ENCODE results near the gene HOXD9.

The HOXD9 gene

DNA sequence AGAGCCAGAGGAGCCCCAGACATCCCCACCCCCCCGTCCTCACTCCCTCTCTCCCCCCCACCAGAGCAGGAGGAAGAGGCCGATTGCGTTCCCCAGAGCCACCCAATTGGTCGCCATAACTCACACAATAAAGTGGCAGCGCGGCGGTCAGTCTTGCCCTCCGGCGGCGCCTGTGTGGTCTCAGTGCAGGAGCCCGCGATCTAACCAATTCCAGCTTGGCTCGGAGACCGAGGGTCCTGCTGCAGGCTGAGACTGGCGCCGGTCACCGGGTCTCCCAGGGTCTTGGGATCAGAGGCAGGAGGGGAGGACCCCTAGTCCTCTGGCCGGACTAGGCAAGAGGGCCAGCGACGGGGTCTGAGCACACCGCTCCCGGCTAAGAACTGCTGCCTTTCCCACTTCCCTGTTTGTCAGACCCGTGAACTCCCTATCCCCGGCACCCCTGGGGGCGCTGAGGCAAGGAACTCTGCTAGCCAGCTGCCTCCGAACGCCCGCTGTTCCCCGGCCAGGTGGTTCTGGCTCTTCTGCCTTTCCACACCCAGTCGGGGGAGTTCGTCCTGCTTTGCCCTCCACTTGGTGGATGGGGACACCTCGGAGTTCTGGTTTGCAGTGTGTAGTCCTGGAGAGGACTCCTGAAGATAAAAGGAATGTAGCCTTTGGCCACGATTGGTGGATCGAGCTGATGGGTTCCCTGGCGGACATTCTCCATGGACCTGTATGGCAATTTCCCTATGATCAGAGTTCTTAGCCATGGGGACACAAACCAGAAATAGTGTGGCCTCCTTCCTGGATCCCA lies 24.0 kb upstream of the HOXD9 start:
- no peak for DNase-seq (ENCODE audit: low spot score)

DNA sequence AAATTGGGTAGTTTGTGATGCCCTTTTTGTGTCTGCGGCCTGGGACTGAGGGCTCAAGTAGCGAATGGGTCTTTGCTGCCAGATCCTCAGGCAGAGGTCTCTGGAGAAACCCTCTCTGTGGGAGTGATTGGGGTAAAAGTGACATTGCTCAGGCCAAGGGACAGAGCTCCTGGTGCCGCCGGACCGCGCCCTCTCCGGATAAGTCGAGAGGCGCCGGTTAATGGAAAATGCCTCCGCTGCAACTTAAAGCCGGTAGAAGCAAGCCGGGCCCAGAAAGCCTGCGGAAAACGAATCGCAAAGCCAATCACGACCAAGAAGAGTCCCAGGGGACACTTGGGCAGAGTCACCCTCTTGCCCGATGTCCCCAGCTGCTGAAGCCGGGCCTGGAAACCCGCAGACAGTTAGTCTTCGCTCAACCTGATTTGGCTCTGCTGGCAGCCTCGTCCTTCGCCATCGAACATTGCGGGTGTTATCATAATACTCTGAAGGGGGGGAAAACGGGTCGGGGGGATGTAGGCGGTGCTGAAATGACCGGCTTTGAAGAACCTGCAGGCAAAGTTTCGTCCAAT lies 23.3 kb upstream of the HOXD9 start:
- no peak for DNase-seq (ENCODE audit: low spot score)

DNA sequence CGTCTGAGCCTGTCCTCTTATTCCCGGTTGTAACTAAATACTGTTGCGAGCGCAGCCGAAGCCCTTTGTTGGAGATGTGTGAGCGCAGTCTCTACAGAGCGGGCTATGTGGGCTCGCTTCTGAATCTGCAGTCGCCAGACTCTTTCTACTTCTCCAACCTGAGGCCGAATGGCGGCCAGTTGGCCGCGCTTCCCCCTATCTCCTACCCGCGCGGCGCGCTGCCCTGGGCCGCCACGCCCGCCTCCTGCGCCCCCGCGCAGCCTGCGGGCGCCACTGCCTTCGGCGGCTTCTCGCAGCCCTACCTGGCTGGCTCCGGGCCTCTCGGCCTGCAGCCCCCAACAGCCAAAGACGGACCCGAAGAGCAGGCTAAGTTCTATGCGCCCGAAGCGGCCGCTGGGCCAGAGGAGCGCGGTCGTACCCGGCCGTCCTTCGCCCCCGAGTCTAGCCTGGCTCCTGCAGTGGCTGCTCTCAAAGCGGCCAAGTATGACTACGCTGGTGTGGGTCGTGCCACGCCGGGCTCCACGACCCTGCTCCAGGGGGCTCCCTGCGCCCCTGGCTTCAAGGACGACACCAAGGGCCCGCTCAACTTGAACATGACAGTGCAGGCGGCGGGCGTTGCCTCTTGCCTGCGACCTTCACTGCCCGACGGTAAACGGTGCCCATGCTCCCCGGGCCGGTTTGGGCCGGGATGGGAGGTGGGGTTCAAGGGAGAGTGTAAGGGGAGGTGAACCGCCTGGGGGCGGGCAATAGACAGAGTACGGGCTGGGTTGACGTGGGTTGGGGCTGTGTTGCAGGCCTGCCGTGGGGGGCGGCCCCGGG lies 22.6 kb upstream of the HOXD9 start, which contains the start of gene HOXD12:
HOXD12 (plus strand) TSS at position 68 of the 819 bp plus-strand sequence; CDS start at position 75, 7 bp downstream.
- DNase-seq (ENCODE audit: low spot score) = no peak

DNA sequence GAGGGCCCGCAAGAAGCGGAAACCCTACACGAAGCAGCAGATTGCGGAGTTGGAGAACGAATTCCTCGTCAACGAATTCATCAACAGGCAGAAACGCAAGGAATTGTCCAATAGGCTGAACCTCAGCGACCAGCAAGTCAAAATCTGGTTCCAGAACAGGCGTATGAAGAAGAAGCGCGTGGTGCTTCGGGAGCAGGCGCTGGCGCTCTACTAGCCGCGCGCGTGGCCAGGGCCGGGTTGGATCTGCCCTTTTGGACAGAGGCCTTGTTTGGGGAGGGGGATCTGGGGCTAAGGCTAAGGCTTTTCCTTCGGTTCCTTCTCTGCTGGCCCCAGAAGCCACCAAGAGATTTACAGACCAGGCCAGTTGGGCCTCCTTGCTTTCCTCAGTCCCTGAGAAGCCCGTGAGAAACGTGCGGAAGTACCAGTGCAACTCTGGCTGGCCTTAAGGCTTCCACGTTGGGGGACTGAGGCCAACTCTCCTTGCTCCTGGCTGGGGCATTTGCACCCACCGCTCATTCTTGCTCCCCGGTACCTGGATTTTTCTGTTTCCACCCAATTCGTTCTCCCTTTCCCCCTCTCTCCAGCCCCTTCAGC lies 21.9 kb upstream of the HOXD9 start:
- DNase-seq (ENCODE audit: low spot score) = no peak

DNA sequence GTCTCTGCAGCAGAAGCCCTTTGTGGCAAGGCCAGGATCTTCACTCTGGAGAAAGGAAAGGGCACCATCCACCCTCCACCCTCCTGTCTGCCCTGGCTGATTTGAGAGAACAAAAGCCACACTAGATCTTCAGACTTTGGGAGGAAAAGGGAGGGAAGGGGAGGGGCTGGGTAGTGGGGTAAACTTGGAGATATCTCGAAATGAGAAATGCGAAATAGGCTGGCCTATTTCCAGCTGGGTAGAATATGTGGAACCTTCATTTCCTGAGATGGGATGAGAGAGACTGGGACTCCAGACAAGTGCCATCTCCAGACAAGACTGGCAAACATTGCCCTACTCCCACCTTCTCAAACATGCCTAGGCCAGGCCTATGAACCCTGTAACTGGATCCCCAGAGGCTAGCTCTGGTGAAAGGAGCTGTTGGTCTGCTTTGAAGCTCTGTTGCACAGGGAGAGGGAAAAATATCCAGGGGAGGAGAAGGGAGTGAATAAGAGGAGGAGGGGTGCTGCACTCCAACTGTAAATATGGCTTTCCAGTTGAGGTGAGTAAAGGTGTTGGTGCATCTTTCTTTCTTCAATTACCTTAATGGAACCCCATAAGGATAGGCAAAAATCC lies 21.2 kb upstream of the HOXD9 start:
- DNase-seq (ENCODE audit: low spot score) = no peak

DNA sequence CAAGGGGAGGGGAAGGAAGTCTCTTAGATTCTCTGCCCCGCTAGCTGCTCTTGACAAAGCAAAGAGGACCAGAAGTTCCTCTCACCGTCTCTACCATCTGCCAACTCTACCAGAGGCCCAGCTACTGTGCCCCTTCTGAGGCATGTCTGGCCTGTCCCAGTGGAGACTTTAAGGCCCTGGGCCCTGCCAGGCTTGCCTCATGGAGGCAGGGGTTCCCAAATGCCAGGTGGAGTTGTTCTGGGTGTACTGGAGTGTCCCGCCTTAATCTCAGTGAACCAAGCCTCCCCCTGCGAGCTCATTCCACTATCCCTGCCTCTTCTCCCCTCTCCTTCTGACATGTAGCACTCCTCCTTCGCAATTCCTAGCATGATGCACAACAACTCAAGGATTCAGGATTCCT lies 20.7 kb upstream of the HOXD9 start:
- DNase-seq (ENCODE audit: low spot score) = no peak

DNA sequence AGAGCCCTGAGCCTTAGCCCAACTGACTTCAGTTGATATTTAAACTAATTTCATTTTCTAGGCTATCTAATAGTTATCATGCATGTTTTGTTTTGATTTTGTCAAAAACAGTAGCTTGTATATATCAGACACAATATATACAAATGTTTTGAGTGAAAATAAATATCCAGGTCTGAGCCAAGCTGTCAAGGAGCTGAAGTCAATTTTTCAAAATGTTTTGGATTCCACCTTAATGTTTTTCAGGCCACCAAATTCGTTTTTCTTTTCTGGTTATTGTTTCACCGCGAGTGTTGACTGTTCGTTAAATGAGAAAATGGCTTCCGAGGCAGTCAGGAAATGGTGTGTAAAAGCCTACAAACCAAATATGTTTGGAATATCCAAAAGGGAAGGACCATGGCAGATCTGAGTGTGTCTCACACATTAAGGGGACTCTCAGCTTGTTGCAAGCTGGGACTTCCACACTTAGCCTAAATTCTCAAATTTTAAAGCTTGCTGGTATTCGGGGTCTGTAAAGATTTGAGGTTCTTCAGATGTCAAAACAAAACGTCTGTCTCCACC lies 20.1 kb upstream of the HOXD9 start:
- DNase-seq (ENCODE audit: low spot score) = no peak

DNA sequence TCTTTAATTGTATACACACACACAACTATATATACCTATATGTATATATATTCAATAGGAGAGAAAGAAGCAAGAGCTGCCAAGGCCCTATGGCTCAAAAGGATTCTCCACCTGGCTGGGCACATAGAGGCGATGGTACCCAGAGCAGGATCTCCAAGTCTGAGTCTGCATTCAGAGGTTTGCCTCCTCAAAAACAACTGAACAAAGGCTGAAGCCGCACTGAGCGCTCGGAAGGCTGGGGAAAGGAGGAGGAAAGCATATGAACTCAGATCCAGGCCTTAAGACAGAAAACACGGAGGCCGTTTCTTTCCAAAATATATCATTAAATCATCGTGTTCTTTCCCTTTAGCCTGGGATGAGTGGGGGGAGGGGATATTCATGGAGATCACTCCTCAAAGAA lies 19.3 kb upstream of the HOXD9 start:
- no peak for DNase-seq (ENCODE audit: low spot score)

DNA sequence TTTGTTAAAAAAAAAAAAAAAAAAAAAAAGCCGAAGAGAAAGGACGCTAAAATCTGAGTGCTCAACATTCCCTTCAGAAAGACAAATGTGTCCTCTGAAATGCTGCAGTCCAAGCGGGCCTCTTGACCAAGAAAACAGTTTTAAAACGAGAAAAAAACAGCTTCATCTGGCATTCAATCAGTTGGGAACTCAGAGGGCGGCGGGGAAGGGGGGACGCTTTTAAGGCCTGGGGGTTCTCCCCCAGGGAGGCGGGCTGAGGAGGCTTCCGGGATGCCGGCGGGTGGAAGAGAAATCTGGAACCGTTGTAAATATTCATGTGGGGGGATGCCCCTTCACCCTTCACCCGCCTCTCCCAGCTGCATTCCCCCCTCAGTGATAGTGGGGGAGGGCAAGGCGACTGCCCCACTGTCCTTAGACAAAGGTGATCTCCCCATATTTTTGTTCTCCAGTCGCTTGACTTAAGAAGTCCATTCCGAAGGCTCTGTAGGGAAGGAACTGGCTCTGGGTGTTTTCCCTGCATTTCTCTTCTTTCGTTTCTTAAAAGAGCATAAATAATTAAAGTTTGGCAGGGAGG lies 18.7 kb upstream of the HOXD9 start:
- no peak for DNase-seq (ENCODE audit: low spot score)

DNA sequence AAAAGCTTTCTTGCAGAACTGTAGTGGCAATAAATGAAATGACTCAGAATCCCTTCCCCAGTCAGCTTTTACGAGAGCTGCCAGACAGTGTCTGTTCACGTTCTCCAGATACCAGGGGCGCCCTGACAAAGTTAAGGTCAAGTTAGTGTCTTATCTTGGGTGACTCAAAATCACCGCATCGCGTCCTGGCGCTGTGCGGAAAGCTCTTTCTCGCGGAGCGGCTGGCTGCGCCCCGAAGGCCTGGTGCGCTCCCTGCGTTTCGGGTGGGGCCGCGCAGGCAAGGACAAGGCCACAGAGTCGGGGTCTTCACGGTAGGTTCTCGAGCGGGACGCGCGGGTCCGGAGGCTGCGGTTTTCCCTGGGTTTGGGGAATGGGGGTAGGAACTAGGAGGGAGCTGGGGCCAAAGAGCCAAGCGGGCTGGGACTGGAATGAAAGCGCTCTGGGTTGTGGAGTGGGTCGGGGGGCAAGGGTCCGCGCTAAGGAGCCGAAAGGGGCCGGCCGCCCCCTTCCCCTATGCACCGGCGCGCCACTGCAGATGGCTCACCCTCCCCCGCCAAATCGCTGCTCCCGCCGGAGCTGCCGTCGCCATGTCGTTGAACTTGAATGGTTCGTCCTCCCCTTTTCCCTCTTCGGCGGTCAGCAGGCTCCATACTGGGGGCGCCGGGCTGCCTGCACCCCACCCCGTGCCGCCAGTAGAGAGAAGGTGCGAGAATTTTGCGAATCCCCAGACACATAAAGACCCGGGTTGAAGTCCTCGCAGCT lies 18.0 kb upstream of the HOXD9 start:
- peak; percentile 65 for DNase-seq (ENCODE audit: low spot score)

DNA sequence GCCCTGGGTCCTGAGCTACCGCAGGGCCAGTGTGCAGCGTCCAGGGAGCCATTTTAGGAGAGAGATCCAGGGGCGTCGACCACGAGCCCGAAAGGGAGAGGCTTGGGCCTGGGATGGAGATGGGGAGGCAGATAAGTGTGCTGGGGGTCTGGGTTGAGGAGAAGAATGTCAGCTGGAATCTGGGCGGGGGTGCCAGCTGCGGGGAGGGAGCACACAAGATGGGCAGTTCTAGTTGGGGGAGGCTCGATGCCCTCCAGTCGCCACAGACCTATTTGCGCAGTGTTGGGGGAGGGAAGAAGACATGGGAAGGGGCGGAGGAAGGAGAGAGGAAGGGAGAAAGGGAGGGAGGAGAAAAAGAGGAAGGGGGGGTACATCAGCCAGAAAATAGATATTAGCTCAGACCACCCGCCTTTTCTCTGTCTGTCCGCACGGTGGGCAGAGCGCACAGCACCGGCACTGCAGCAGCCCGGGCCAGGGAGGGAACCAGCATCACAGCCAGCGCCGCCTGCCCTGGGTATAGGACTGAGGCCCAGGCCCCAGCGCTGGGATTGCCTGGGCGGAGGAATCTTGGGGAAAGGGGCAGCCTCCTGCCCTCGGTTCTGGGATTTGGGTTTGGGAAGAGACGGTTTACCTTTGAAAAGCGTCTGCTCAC lies 17.3 kb upstream of the HOXD9 start:
- peak; percentile 61 for DNase-seq (ENCODE audit: low spot score)

DNA sequence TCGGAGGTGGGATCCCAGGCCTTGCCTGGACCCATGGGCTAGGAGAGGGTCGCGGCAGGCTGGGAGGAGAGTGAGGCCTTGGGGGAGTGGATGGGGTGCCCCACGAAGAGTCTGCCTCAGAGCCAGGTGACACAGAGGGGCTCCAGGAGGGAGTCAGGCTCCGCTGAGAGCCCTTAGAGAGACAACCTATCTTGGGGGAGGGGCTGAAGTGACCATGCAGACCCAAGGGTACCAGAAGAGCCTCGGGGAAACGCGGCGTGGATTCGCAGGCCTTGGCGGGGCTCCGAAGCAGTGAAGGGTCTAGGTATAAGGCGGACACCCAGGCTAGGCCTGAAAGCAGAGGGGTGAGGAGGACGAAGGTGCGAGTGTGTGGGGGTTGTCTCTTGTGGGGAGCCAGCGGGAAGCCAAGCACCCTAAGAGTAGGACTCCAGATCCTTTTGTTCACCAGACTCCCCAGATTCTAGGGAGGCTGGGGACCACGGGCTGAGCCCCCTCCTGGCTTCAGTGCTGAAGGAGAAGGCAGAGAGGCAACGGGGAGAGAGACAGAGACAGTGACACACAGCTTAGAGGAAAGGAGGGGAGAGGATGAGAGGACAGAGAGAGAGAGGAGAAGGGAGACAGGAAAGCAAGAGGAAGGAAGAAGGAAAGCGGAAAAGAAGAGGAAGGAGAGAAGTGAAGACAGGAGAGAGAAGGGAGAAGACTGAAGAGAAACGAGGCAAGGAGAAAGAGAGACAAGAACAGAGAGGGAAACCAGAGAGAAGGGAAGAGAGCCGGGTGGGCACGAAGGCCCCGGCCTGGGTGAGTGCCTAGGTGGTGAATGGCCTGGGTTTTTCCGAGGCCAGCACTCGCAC lies 16.6 kb upstream of the HOXD9 start:
- peak; percentile 22 for DNase-seq (ENCODE audit: low spot score)

DNA sequence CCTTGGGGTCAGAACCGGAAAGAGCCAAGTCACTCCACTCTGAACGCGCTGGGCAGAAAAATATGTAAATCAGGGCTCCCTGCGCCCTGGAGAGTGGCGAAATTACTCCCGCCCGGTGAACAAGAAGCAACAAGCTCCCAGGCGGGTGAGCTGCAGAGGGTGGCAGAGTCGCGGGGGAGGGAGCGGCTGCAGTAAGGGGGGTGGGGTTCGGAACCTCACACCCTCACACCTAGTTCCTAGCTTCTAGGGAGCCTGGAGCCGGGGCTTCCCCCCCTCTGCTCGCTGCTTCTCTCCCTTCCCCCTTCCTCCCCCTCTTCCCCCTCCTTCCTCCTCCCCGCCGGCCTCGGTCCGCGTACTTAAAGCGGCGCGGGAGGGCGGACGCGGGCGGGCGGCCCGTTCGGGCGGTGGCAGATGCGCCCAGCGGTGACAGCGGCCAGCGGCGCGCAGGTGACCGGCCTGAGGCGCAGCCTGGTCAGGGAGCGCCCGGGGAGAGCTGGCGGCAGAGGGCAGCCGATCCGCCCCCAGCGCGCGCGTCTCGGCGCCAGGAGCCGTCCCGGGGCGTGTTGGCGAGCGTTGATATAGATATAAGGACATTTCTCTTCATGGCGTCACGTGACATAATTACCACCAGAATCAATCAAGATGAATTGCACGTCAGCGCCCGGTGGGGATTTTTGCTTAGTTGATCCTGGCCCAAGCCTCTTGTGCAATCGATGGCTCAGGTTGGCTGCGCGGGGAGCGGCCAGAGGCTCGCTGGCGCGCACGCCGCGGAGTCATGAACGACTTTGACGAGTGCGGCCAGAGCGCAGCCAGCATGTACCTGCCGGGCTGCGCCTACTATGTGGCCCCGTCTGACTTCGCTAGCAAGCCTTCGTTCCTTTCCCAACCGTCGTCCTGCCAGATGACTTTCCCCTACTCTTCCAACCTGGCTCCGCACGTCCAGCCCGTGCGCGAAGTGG lies 15.7 kb upstream of the HOXD9 start, which contains the start of gene HOXD11:
HOXD11 (plus strand) TSS at position 700 of the 959 bp plus-strand sequence; CDS start at position 776, 76 bp downstream.
- peak; percentile 61 for DNase-seq (ENCODE audit: low spot score)

DNA sequence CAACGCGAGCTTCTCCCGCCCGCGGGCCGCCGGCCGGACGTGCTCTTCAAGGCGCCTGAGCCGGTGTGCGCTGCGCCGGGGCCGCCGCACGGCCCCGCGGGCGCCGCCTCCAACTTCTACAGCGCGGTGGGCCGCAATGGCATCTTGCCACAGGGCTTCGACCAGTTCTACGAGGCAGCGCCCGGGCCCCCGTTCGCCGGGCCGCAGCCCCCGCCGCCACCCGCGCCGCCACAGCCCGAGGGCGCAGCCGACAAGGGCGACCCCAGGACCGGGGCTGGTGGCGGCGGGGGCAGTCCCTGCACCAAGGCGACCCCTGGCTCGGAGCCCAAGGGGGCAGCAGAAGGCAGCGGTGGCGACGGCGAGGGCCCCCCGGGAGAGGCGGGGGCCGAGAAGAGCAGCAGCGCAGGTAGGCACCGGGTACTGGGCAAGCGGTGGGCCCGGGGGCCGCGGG lies 14.8 kb upstream of the HOXD9 start:
- DNase-seq (ENCODE audit: low spot score) = no peak

DNA sequence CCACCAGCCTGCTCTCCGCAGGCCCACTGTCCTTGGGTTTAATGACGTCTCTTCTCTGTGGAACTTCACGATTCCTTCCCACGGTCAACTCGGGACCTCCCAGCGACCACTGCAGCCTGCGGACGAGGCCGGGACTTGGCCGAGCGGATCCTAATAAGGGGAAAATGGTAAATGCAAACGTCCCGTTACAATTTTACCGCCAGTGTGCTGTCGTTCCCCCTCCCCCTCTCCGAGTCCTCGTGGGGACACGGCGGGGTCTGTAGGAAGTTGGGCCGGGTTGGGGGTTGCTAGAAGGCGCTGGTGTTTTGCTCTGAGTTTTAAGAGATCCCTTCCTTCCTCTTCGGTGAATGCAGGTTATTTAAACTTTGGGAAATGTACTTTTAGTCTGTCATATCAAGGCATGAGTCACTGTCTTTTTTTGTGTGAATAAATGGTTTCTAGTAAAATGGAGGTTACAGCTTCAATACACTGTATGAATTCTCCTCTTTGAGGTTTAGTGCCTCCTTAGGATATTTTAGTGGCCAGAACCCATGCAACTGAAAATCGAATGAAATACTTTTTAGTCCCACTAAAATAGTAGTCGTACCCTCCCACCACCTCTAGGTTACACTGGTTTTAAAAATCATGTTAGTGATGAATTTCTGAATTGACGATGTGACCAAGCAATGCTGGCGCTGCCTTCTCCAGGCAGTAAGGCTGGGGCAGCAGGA lies 13.2 kb upstream of the HOXD9 start:
- DNase-seq (ENCODE audit: low spot score) = no peak

DNA sequence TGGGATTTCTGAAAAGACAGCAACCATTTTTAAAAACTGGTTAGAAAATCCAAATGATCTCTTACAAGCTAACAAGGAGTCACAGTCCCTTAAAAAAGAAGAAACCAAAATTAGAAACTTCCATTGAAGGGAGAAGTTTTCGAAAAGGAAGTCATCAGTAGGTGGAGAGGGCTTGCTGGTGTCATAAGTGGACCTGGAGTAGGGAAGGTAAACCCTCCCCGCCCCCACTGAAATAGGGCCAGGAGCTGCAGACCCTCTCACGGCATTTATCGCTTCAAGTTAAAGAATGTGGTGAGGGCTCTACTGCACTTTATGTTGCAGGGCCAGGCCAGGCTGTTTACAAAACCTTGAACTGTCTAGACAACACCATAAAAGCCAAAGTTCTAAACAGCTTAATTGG lies 12.6 kb upstream of the HOXD9 start:
- no peak for DNase-seq (ENCODE audit: low spot score)

Data from AG20443 (cell line).